Mesenchymal stem cell (in vitro differentiated cells and primary cell): ENCODE measurements around the gene YPEL5.
A peak's percentile ranks its signal among the peaks of the same experiment; 100 is the strongest.
"Not testable (repeated sequence)": the region's sequence is repeated elsewhere in the genome, so short reads cannot be mapped to it uniquely, and the experiment has no call there.

Experiments
- DNase-seq: peaks from one replicate; pipeline ENCODE4 v3.0.0-alpha.2; 2013
- H2AFZ ChIP-seq: one replicate; pipeline ENCODE4 v1.6.1; 2013; ENCODE audit warnings: low read depth, mild to moderate bottlenecking, control low read depth, inconsistent platforms, low read length, moderate library complexity
- H2AK5ac ChIP-seq: 2 replicates; pipeline ENCODE4 v1.6.1; 2013; ENCODE audit warnings: low read length, moderate library complexity, mild to moderate bottlenecking, inconsistent platforms; ENCODE audit not compliant: severe bottlenecking
- H2BK120ac ChIP-seq: one replicate; pipeline ENCODE4 v1.6.1; 2013; ENCODE audit warnings: low read depth, mild to moderate bottlenecking, inconsistent platforms, low read length, moderate library complexity
- H2BK12ac ChIP-seq, 2 experiments: one replicate each; pipeline ENCODE4 v1.6.1; 2013; ENCODE audit warnings: inconsistent platforms in 2 of 2, low read length in 2 of 2, mild to moderate bottlenecking in 2 of 2, moderate library complexity in 2 of 2, control low read depth in 1 of 2
- H2BK15ac ChIP-seq: one replicate; pipeline ENCODE4 v1.6.1; 2013; ENCODE audit warnings: mild to moderate bottlenecking, low read depth, inconsistent platforms; ENCODE audit not compliant: poor library complexity, severe bottlenecking
- H2BK5ac ChIP-seq: 2 replicates; pipeline ENCODE4 v1.6.1; 2013; ENCODE audit warnings: low read depth, mild to moderate bottlenecking, low read length, control low read depth, inconsistent platforms; ENCODE audit not compliant: poor library complexity, severe bottlenecking
- H3K14ac ChIP-seq, 2 experiments: one replicate each; pipeline ENCODE4 v1.6.1; 2013; ENCODE audit warnings: inconsistent platforms in 2 of 2, low read length in 2 of 2, control low read depth in 1 of 2, mild to moderate bottlenecking in 1 of 2, moderate library complexity in 1 of 2
- H3K18ac ChIP-seq, 2 experiments: one replicate each; pipeline ENCODE4 v1.6.1; 2013; ENCODE audit warnings: inconsistent platforms in 2 of 2, low read length in 2 of 2, control low read depth in 1 of 2, low read depth in 1 of 2, mild to moderate bottlenecking in 1 of 2
- H3K23ac ChIP-seq, 2 experiments: one replicate each; pipeline ENCODE4 v1.6.1; 2013; ENCODE audit warnings: inconsistent platforms in 2 of 2, low read length in 2 of 2, mild to moderate bottlenecking in 2 of 2, moderate library complexity in 2 of 2, control low read depth in 1 of 2
- H3K27ac ChIP-seq: 2 replicates; pipeline ENCODE4 v1.5.1; 2013; ENCODE audit warnings: mild to moderate bottlenecking, moderate library complexity, low read length, control low read depth, inconsistent platforms; ENCODE audit not compliant: poor library complexity, severe bottlenecking
- H3K27me3 ChIP-seq, 2 experiments: 2 replicates each; pipeline versions ENCODE4 v1.6.1 to v1.7.0; 2013; ENCODE audit warnings: low read length in 2 of 2, mild to moderate bottlenecking in 2 of 2, moderate library complexity in 2 of 2, control low read depth in 1 of 2, inconsistent platforms in 1 of 2; ENCODE audit not compliant: control insufficient read depth in 1 of 2, insufficient read depth in 1 of 2
- H3K36me3 ChIP-seq, 2 experiments: 2 replicates each; pipeline versions ENCODE4 v1.6.1 to v1.7.0; 2013; ENCODE audit warnings: low read length in 2 of 2, control low read depth in 1 of 2, inconsistent platforms in 1 of 2, low read depth in 1 of 2, mild to moderate bottlenecking in 1 of 2; ENCODE audit not compliant: insufficient read depth in 2 of 2, control insufficient read depth in 1 of 2
- H3K4ac ChIP-seq, 2 experiments: one replicate each; pipeline ENCODE4 v1.6.1; 2013; ENCODE audit warnings: inconsistent platforms in 2 of 2, low read length in 2 of 2, mild to moderate bottlenecking in 2 of 2, moderate library complexity in 2 of 2, control low read depth in 1 of 2, low read depth in 1 of 2
- H3K4me1 ChIP-seq: 2 replicates; pipeline ENCODE4 v1.6.1; 2013; ENCODE audit warnings: low read depth, low read length, control low read depth; ENCODE audit not compliant: control insufficient read depth, insufficient read depth
- H3K4me2 ChIP-seq: 2 replicates; pipeline ENCODE4 v1.6.1; 2013; ENCODE audit warnings: low read length, mild to moderate bottlenecking, inconsistent platforms; ENCODE audit not compliant: poor library complexity, severe bottlenecking
- H3K4me3 ChIP-seq, 2 experiments: 2 replicates each; pipeline versions ENCODE4 v1.5.1 to v1.7.0; 2013; ENCODE audit warnings: low read length in 2 of 2, mild to moderate bottlenecking in 2 of 2, control low read depth in 1 of 2, low read depth in 1 of 2; ENCODE audit not compliant: insufficient read depth in 1 of 2
- H3K79me1 ChIP-seq: replicated peaks from 2 replicates; pipeline ENCODE4 v1.6.1; 2013; ENCODE audit warnings: mild to moderate bottlenecking, control low read depth, low read length, inconsistent platforms; ENCODE audit not compliant: poor library complexity, severe bottlenecking
- H3K9ac ChIP-seq: 2 replicates; pipeline ENCODE4 v1.7.0; 2013; ENCODE audit warnings: mild to moderate bottlenecking, low read length, moderate library complexity
- H3K9me3 ChIP-seq: 2 replicates; pipeline ENCODE4 v1.7.0; 2013; ENCODE audit warnings: mild to moderate bottlenecking, low read length; ENCODE audit not compliant: control insufficient read depth
- H4K8ac ChIP-seq: one replicate; pipeline ENCODE4 v1.6.1; 2013; ENCODE audit warnings: inconsistent platforms, mild to moderate bottlenecking, low read length, moderate library complexity
- H4K91ac ChIP-seq: one replicate; pipeline ENCODE4 v1.6.1; 2013; ENCODE audit warnings: mild to moderate bottlenecking, low read length, inconsistent platforms
- WGBS: methylation state at CpG from one replicate; pipeline ENCODE4 v1.1.7; 2013; ENCODE audit warnings: mixed read lengths; 5-methylcytosine and 5-hydroxymethylcytosine counted together

YPEL5 gene

DNA sequence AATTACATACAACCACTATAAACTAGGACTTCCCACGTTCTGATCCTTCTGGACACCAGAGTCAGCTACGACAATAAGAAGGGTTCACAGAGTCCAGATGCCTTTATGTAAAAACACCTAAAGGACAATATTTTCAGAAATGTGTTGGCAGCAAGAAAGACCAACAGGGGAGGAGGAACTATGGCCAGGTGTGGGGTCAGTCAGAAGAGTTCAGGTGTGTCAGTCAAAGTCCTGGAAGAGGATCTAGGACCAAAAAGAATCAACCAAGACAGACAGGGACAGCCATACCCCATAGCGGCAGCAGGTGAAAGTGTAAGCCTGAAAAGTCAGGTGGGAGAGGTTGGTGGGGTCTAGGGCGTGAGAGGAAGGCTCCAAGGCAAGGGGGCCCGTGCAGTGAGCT lies 38.0 kb upstream of the YPEL5 start:
- H3K18ac ChIP-seq, result no peak overlapping the region
- no peak overlapping the region for H3K4ac ChIP-seq
- no peak overlapping the region for H3K27ac ChIP-seq
- H3K27me3 ChIP-seq, result no peaks in the 10 kb centered on the region
- 86% methylated on average over 4 of the region's 5 CpGs for WGBS
- no peaks in the 10 kb centered on the region for H3K9me3 ChIP-seq
- no peaks in the 10 kb centered on the region for H3K79me1 ChIP-seq
- no peak overlapping the region for H2BK15ac ChIP-seq
- H3K36me3 ChIP-seq, result no peaks in the 10 kb centered on the region
- no peak overlapping the region for H4K91ac ChIP-seq
- H2BK12ac ChIP-seq, result no peak overlapping the region
- H3K4me1 ChIP-seq, result peaks cover 16% of the 10 kb centered on the region
- no peak overlapping the region for H3K23ac ChIP-seq
- no peak overlapping the region for H2BK120ac ChIP-seq
- H3K4me2 ChIP-seq, result no peak overlapping the region
- no peak overlapping the region for H4K8ac ChIP-seq
- no peak overlapping the region for H3K9ac ChIP-seq
- no peak overlapping the region for H3K4me3 ChIP-seq
- no peak overlapping the region for H2AFZ ChIP-seq
- peak overlapping the region; percentile 97 for H2AK5ac ChIP-seq
- no peak overlapping the region for H2BK5ac ChIP-seq
- no peak overlapping the region for H3K14ac ChIP-seq
- DNase-seq, result no peak

DNA sequence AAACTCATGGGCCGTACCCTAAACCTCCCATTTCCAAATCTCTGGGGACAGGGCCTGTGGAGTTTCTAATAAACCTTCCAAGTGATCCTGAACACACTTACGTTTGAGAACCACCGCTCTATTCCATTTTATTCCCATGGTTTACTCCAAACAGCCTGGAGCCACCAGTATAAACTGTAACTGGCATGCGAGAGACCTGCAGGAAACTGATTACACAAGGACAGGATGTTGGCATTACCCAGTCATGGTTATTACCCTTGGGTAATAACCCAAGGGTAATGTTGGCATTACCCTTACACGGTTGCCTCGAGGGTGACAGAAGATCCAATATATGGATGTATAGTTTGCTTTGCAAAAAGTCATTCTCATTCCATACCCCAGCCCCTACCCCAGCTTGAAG lies 37.0 kb upstream of the YPEL5 start:
- WGBS, result 93% methylated on average over 4 of the region's 6 CpGs

GRCh38 chr2:30110773-30111172 lies 36.0 kb upstream of the YPEL5 start:
- H3K4ac ChIP-seq, result no peak overlapping the region
- WGBS, result 81% methylated on average over 4 of the region's 6 CpGs
- no peak overlapping the region for H2BK5ac ChIP-seq
- no peak overlapping the region for H3K4me2 ChIP-seq
- H3K79me1 ChIP-seq, result no peaks in the 10 kb centered on the region
- H3K9me3 ChIP-seq, result no peaks in the 10 kb centered on the region
- no peak overlapping the region for H3K4me3 ChIP-seq
- no peaks in the 10 kb centered on the region for H3K36me3 ChIP-seq
- no peak overlapping the region for H3K27ac ChIP-seq
- no peak overlapping the region for H2AK5ac ChIP-seq
- H3K14ac ChIP-seq, result no peak overlapping the region
- no peak overlapping the region for H3K9ac ChIP-seq
- H4K91ac ChIP-seq, result no peak overlapping the region
- DNase-seq, result no peak
- H4K8ac ChIP-seq, result no peak overlapping the region
- H2BK120ac ChIP-seq, result no peak overlapping the region
- H2BK15ac ChIP-seq, result no peak overlapping the region
- no peak overlapping the region for H3K18ac ChIP-seq
- H3K4me1 ChIP-seq, result peaks cover 15% of the 10 kb centered on the region
- no peaks in the 10 kb centered on the region for H3K27me3 ChIP-seq
- no peak overlapping the region for H2BK12ac ChIP-seq
- H2AFZ ChIP-seq, result no peak overlapping the region
- H3K23ac ChIP-seq, result no peak overlapping the region

More for the DNA sequence above, 37.0 kb upstream of the YPEL5 start:
- Histone ChIP-seq H3K9me3 (no peaks in the 10 kb centered on the region), H3K4ac (no peak overlapping the region), H3K4me3 (no peak overlapping the region), H2BK15ac (no peak overlapping the region), H3K9ac (no peak overlapping the region), H2BK120ac (no peak overlapping the region), H3K18ac (no peak overlapping the region), H3K27me3 (no peaks in the 10 kb centered on the region), H3K79me1 (no peaks in the 10 kb centered on the region), H2BK5ac (no peak overlapping the region), H3K14ac (no peak overlapping the region), H2BK12ac (no peak overlapping the region), H2AFZ (no peak overlapping the region), H3K23ac (no peak overlapping the region), H4K8ac (no peak overlapping the region), H3K4me1 (peaks cover 15% of the 10 kb centered on the region), H3K27ac (no peak overlapping the region), H3K4me2 (no peak overlapping the region), H3K36me3 (no peaks in the 10 kb centered on the region), H2AK5ac (peak overlapping the region; percentile 39), H4K91ac (no peak overlapping the region)
- no peak for DNase-seq

- H3K4ac ChIP-seq, H4K8ac ChIP-seq, H3K23ac ChIP-seq, H3K9me3 ChIP-seq, H2BK5ac ChIP-seq, DNase-seq, H2AFZ ChIP-seq, H2BK15ac ChIP-seq, H4K91ac ChIP-seq, H2BK12ac ChIP-seq, H3K36me3 ChIP-seq, H2BK120ac ChIP-seq, H3K9ac ChIP-seq, H3K79me1 ChIP-seq, H3K27me3 ChIP-seq, H3K4me3 ChIP-seq, H3K4me2 ChIP-seq, H3K18ac ChIP-seq, H3K27ac ChIP-seq, H3K14ac ChIP-seq, H2AK5ac ChIP-seq: not testable (repeated sequence)
- peaks cover 14% of the 10 kb centered on the region for H3K4me1 ChIP-seq
- 94% methylated on average over 18 of the region's 19 CpGs for WGBS
Measured at GRCh38 chr2:30111186-30111585, 35.6 kb upstream of the YPEL5 start.
